Neural progenitor cell (in vitro differentiated cells): ENCODE results near the gene IGSF22.

Experiments
- CTCF ChIP-seq: fragments of 200-600 bp; sonication (generic); IDR thresholded peaks from 2 replicates; pipeline ENCODE4 v1.5.1; 2017; ENCODE audit warnings: antibody characterized with exemption, mild to moderate bottlenecking
- EZH2 ChIP-seq: fragments of 200-600 bp; sonication (generic); IDR thresholded peaks from 2 replicates; pipeline ENCODE4 v1.6.1; 2017; ENCODE audit warnings: antibody characterized with exemption, mild to moderate bottlenecking, moderate library complexity

- no peak for TF ChIP-seq EZH2
- TF ChIP-seq CTCF: no peak
These were observed 12.1 kb downstream of the IGSF22 start for GRCh38 chr11:18713646-18714442.
